Measurements from ENCODE around the gene IGF1R. TPM values are rescaled to one million over a fixed set of nuclear protein-coding genes. Genes with fewer than 3 reads are reported as not detected.

IGF1R gene
- total and polyA plus RNA-seq, 2 donors (not counting 3 experiments of a cell fraction or from before 2014, with no cell fraction given) = 16.1 to 59.1 TPM

- no peak for DNase-seq (ENCODE audit: low read depth, low spot score)
- Histone ChIP-seq H3K79me2 (ENCODE audit: control insufficient read depth, insufficient read depth, low read length) (peaks cover 60% of the 10 kb centered on the region), H3K9me1 (replicated peaks; ENCODE audit: control insufficient read depth, extremely low read depth, insufficient read depth, low read length) (no peaks in the 10 kb centered on the region), H3K9ac (replicated peaks; ENCODE audit: extremely low read depth, insufficient read depth, low read length) (no peak overlapping the region), H3K36me3 (ENCODE audit: control insufficient read depth in 2 of 2, extremely low read depth in 1 of 2, insufficient read depth in 2 of 2, low read length in 2 of 2) (no peaks in the 10 kb centered on the region), H3K27ac (ENCODE audit: insufficient read depth, low read depth, low read length) (no peak overlapping the region), H3K4me3 (replicated peaks in 1 of 3; ENCODE audit: insufficient read depth in 1 of 3, low read depth in 1 of 3, low read length in 3 of 3) (no peak overlapping the region), H3K27me3 (ENCODE audit: control insufficient read depth in 2 of 2, insufficient read depth in 2 of 2, low read length in 2 of 2) (no peaks in the 10 kb centered on the region), H2AFZ (ENCODE audit: low read depth, low read length) (no peak overlapping the region), H3K9me3 (replicated peaks; ENCODE audit: control insufficient read depth, insufficient read depth, low read length) (no peaks in the 10 kb centered on the region), H3K4me1 (ENCODE audit: control insufficient read depth, extremely low read depth, insufficient read depth, low read length) (peaks cover 8% of the 10 kb centered on the region), H4K20me1 (replicated peaks; ENCODE audit: control insufficient read depth, extremely low read depth, insufficient read depth, low read length) (no peaks in the 10 kb centered on the region), H3K4me2 (ENCODE audit: insufficient read depth, low read length) (no peak overlapping the region)
- dilution Hi-C loops (cut with MboI; ENCODE audit: extremely low pct_ligation_motif_present, low sequenced_read_pairs) (no loop called here), intact Hi-C loops (cut with micrococcal nuclease) (no loop called here)
- ChIA-PET CTCF (interaction anchor here (1.6 to 2.0 kb wide), 3 partner anchors 15 to 132 kb away, joined by 4 to 5 read pairs (median 4); no protein-coding TSS in a partner anchor), POLR2A (no interaction called here)
- BruUV-seq (replicated peaks) = no TSS peak
- FAIRE-seq = no peak
- TF ChIP-seq EZH2 (IDR thresholded peaks at IDR 0.05; ENCODE audit: borderline replicate concordance, low read depth, low read length, severe bottlenecking) (no peak), POLR2A (IDR thresholded peaks at IDR 0.05; ENCODE audit: low read depth, low read length) (no peak), FOS (IDR thresholded peaks at IDR 0.05; ENCODE audit: borderline replicate concordance, insufficient read depth, low read length) (no peak), JUN (IDR thresholded peaks at IDR 0.05; ENCODE audit: borderline replicate concordance, insufficient read depth, insufficient read length, low read depth) (no peak), GATA2 (IDR thresholded peaks at IDR 0.05; ENCODE audit: insufficient read depth, insufficient read length, low read depth, low read length) (no peak), CTCF (IDR thresholded peaks at IDR 0.05; ENCODE audit: extremely low read depth in 1 of 2, insufficient read depth in 1 of 2, low read depth in 1 of 2, low read length in 2 of 2) (no peak), MAX (IDR thresholded peaks at IDR 0.05; ENCODE audit: insufficient read depth, insufficient read length) (no peak), MYC (IDR thresholded peaks at IDR 0.05; ENCODE audit: low read depth, low read length) (no peak), POLR2AphosphoS5 (IDR thresholded peaks at IDR 0.05; ENCODE audit: insufficient read depth, low read depth, low read length) (no peak)
Measured at GRCh38 chr15:98719137-98719740, 70.9 kb downstream of the IGF1R start.
